GM12878 (cell line): ENCODE measurements around the gene BAZ2A. TPM values are rescaled to one million over a fixed set of nuclear protein-coding genes. Genes with fewer than 3 reads are reported as not detected.

ENCODE experiments used
- CHD2 ChIP-seq: IDR thresholded peaks from 2 replicates; pipeline ENCODE4 v1.6.1; 2011; ENCODE audit warnings: low read depth, low read length, improper control_type of control experiment, borderline replicate concordance
- CUX1 ChIP-seq: IDR thresholded peaks from 2 replicates; pipeline ENCODE4 v1.6.1; 2012; ENCODE audit warnings: improper control_type of control experiment, low read depth, low read length; ENCODE audit not compliant: insufficient replicate concordance
- E2F8 ChIP-seq: fragments of 450-650 bp; IDR thresholded peaks from 2 replicates; pipeline ENCODE4 v1.6.1; 2018; ENCODE audit warnings: mild to moderate bottlenecking, low read depth, moderate library complexity; ENCODE audit not compliant: partially characterized antibody
- HDGF ChIP-seq: fragments of 450-650 bp; IDR thresholded peaks from 2 replicates; pipeline ENCODE4 v1.6.1; 2016; ENCODE audit warnings: antibody characterized with exemption
- HSF1 ChIP-seq: fragments of 150-350 bp; IDR thresholded peaks from 2 replicates; pipeline ENCODE4 v1.6.1; 2014; ENCODE audit warnings: mild to moderate bottlenecking, low read depth, low read length
- IRF4 ChIP-seq: IDR thresholded peaks from 2 replicates; pipeline ENCODE4 v1.6.1; 2011; ENCODE audit warnings: low read depth, low read length
- JUND ChIP-seq: IDR thresholded peaks from 2 replicates; pipeline ENCODE4 v1.6.1; 2012; ENCODE audit warnings: low read depth, mild to moderate bottlenecking, low read length, improper control_type of control experiment, moderate library complexity
- MYB ChIP-seq: fragments of 150-350 bp; IDR thresholded peaks from 2 replicates; pipeline ENCODE4 v1.6.1; 2014; ENCODE audit warnings: mild to moderate bottlenecking, low read depth, low read length, borderline replicate concordance
- NKRF ChIP-seq: fragments of 450-650 bp; conservative IDR thresholded peaks from 2 replicates; pipeline ENCODE4 v1.6.1; 2017; ENCODE audit warnings: mild to moderate bottlenecking, moderate library complexity
- NR2F1 ChIP-seq: fragments of 450-650 bp; conservative IDR thresholded peaks from 2 replicates; pipeline ENCODE4 v1.6.1; 2017; ENCODE audit warnings: mild to moderate bottlenecking
- SIN3A ChIP-seq: IDR thresholded peaks from 2 replicates; pipeline ENCODE4 v1.6.1; 2012; ENCODE audit warnings: low read depth, low read length, improper control_type of control experiment
- ZNF592 ChIP-seq: fragments of 450-650 bp; IDR thresholded peaks from 2 replicates; pipeline ENCODE4 v1.6.1; 2017; ENCODE audit warnings: mild to moderate bottlenecking, moderate library complexity
- polyA plus RNA-seq, 11 experiments: library from polyadenylated mRNA; depleted of rRNA in 4 of 11; unstranded in 6 of 11; stranded (reverse) in 5 of 11; fragments of >200 nt; fragmentation: Nextera tagmentation in 4 of 11; fragmentation: Illumina TruSeq in 1 of 11; extraction: Ambion mirVana in 4 of 11; extraction: Trizol in 1 of 11; gene quantifications; 1 replicate in 1 of 11; 2 replicates in 10 of 11; pipeline versions ENCODE4 v1.2.1 to v1.2.3, GENCODE V29; 2011 to 2016; ENCODE audit warnings: inconsistent platforms in 2 of 11, missing spikeins in 2 of 11, low read depth in 1 of 11
- total RNA-seq, 4 experiments: library from RNA; depleted of rRNA in 3 of 4; stranded (reverse); fragments of >200 nt in 3 of 4; fragmentation: Illumina TruSeq in 1 of 4; extraction: Trizol in 1 of 4; gene quantifications; 2 replicates each; pipeline versions ENCODE4 v1.2.1 to v1.2.3, GENCODE V29; 2013 to 2021

The BAZ2A gene
- total and polyA plus RNA-seq, 10 of the 15 experiments (the other 5 are each of a cell fraction or from before 2014, with no cell fraction given): 4.8 to 90.2 (median 29.9) TPM

GRCh38 chr12:56628671-56629458 is 1.3 kb downstream of the BAZ2A start (continued):
- TF ChIP-seq NR2F1: no peak
- no peak for TF ChIP-seq ZNF592
- TF ChIP-seq HDGF: no peak
- 0 out of 2 replicates have a peak, but pooled peaks have one; percentile 43 for TF ChIP-seq CHD2
- TF ChIP-seq SIN3A: no peak
- TF ChIP-seq IRF4: 0 out of 2 replicates have a peak, but pooled peaks have one; percentile 12
- TF ChIP-seq HSF1: no peak
- no peak for TF ChIP-seq E2F8
- no peak for TF ChIP-seq CUX1
- no peak for TF ChIP-seq JUND
- TF ChIP-seq MYB: no peak
- 0 out of 2 replicates have a peak, but pooled peaks have one; percentile 37 for TF ChIP-seq NKRF
